GM12875 (cell line): ENCODE measurements around the gene KIF17.

Source experiments
- H3K4me3 ChIP-seq: one replicate; pipeline ENCODE4 v1.5.1; 2011; ENCODE audit warnings: low read depth, low read length, control low read depth
- TF ChIP-seq, protein P1 (sequence below): IDR thresholded peaks from 2 replicates; pipeline ENCODE4 v1.5.1; 2011; ENCODE audit warnings: low read depth, mild to moderate bottlenecking, control low read depth, inconsistent platforms, low read length, moderate library complexity, borderline replicate concordance; ENCODE audit not compliant: insufficient read depth

The KIF17 gene

GRCh38 chr1:20685741-20686140 is 32.1 kb downstream of the KIF17 start:
- H3K4me3 ChIP-seq: no peak overlapping the region
- TF ChIP-seq, protein P1, sequence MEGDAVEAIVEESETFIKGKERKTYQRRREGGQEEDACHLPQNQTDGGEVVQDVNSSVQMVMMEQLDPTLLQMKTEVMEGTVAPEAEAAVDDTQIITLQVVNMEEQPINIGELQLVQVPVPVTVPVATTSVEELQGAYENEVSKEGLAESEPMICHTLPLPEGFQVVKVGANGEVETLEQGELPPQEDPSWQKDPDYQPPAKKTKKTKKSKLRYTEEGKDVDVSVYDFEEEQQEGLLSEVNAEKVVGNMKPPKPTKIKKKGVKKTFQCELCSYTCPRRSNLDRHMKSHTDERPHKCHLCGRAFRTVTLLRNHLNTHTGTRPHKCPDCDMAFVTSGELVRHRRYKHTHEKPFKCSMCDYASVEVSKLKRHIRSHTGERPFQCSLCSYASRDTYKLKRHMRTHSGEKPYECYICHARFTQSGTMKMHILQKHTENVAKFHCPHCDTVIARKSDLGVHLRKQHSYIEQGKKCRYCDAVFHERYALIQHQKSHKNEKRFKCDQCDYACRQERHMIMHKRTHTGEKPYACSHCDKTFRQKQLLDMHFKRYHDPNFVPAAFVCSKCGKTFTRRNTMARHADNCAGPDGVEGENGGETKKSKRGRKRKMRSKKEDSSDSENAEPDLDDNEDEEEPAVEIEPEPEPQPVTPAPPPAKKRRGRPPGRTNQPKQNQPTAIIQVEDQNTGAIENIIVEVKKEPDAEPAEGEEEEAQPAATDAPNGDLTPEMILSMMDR: no peak

- H3K4me3 ChIP-seq: no peak overlapping the region
- TF ChIP-seq, protein P1: no peak
Measured at GRCh38 chr1:20685099-20685662, 32.6 kb downstream of the KIF17 start.

- TF ChIP-seq, protein P1: no peak
Measured at GRCh38 chr1:20684651-20685050, 33.2 kb downstream of the KIF17 start.

DNA sequence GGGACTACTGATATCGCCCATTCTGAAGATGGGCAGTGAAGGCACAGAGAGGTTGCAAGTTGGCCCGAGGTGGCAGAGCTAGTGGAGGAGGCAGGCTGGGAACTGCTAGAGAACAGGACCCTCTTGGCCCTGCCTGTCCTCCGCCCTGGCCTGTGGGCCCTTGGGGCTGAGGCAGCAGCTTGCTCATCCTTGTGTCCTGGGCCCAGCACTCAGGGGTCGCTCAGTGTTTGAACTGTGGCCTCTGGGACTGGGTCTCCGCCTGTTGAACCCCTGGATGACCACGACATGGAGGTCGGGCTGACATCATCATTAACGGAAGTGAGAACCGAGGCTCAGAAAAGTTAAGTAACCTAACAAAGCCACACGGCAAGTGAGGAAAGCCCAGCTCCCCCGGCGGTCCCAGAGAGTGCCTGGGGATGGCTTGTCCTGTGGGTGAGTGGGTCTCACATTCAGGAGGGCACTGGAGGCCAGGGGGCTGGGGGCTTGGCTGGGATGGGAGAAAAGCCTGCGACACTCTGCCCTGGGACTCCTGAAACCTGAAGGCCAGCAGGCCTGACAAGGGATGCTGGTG is 33.7 kb downstream of the KIF17 start:
- TF ChIP-seq, protein P1: no peak
- H3K4me3 ChIP-seq: no peak overlapping the region

More at GRCh38 chr1:20684651-20685050, 33.2 kb downstream of the KIF17 start:
- no peak overlapping the region for H3K4me3 ChIP-seq

- H3K4me3 ChIP-seq: no peak overlapping the region
- TF ChIP-seq, protein P1: no peak
Measured at GRCh38 chr1:20683614-20684013, 34.2 kb downstream of the KIF17 start.

GRCh38 chr1:20682571-20683236 is 35.1 kb downstream of the KIF17 start:
- H3K4me3 ChIP-seq: no peak overlapping the region
- TF ChIP-seq, protein P1: no peak

DNA sequence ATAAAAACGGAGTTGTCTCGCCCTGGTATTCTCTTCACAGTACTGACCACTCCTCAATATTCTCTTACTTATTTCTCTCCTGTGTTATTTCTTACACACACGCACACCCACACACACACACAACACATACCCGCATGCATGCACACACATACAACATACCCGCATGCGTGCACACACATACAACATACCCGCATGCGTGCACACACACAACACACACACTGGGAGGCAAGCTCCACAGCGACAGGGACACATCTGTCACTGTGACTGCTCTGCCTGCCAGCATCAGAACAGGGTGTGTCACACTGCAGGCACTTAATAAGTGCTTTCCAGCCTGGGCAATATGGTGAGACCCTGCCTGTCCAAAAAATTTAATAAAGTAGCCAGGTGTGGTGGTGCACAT is 35.8 kb downstream of the KIF17 start:
- TF ChIP-seq, protein P1: no peak
- no peak overlapping the region for H3K4me3 ChIP-seq
